Mononuclear cell (primary cell): ENCODE results near the gene SIAH2. TPM values are rescaled to one million over a fixed set of nuclear protein-coding genes. Genes with fewer than 3 reads are reported as not detected.

Experiments
- H3K27me3 ChIP-seq: 2 replicates; pipeline ENCODE4 v1.6.0; 2011; ENCODE audit warnings: low read length, control low read depth; ENCODE audit not compliant: insufficient read depth
- H3K4me1 ChIP-seq: 2 replicates; pipeline ENCODE4 v1.5.1; 2011; ENCODE audit warnings: mild to moderate bottlenecking, low read length, control low read depth; ENCODE audit not compliant: insufficient read depth
- H3K4me3 ChIP-seq: 2 replicates; pipeline ENCODE4 v1.5.1; 2011; ENCODE audit warnings: mild to moderate bottlenecking, low read length, moderate library complexity
- H3K9me3 ChIP-seq: 2 replicates; pipeline ENCODE4 v1.5.1; 2011; ENCODE audit warnings: low read depth, mild to moderate bottlenecking, control low read depth, low read length
- total RNA-seq: library from RNA; depleted of rRNA; stranded (reverse); fragments of >200 nt; gene quantifications from one replicate; pipeline ENCODE4 v1.2.3, GENCODE V29; 2012

Gene SIAH2
- total RNA-seq, 1 donor: 44.0 TPM

DNA sequence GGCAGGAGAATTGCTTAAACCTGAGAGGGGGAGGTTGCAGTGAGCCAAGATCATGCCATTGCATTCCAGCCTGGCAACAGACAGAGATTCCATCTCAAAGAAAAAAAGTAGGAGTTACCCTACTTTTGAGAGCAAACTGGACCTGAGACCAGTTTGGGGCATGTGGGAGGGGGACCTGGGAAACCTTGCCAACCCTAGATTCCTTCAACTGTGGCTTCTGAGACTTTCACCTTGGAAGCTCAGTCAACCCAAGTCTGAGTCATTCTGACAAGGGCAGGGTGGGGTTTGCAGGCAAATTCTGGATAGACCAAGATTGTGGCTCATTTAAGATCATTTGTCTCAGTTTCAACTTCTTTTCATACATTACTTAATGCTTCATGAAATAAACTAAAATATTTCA, 23.8 kb upstream of the SIAH2 start:
- Histone ChIP-seq H3K4me1 (no peaks in the 10 kb centered on the region), H3K27me3 (peaks cover 3% of the 10 kb centered on the region), H3K4me3 (no peak overlapping the region), H3K9me3 (no peaks in the 10 kb centered on the region)

DNA sequence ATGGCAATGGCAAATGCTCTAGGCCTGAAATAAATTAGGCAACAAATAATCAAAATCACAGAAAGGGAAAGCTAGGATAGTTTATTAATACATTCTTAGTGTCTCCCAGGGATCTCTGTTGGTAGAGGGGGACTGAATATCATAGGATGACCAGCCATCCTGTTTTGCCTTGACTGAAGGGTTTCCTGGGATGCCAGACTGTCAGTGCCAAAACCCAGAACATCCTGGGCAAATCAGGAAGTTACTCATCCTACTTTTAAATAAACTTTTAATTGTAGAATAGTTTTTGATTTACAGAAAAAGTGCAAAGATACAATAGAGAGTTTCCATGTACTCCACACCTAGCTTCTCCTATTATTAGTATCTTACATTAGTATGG, 21.8 kb upstream of the SIAH2 start:
- Histone ChIP-seq H3K9me3 (no peaks in the 10 kb centered on the region), H3K27me3 (peaks cover 3% of the 10 kb centered on the region), H3K4me3 (no peak overlapping the region), H3K4me1 (no peaks in the 10 kb centered on the region)

DNA sequence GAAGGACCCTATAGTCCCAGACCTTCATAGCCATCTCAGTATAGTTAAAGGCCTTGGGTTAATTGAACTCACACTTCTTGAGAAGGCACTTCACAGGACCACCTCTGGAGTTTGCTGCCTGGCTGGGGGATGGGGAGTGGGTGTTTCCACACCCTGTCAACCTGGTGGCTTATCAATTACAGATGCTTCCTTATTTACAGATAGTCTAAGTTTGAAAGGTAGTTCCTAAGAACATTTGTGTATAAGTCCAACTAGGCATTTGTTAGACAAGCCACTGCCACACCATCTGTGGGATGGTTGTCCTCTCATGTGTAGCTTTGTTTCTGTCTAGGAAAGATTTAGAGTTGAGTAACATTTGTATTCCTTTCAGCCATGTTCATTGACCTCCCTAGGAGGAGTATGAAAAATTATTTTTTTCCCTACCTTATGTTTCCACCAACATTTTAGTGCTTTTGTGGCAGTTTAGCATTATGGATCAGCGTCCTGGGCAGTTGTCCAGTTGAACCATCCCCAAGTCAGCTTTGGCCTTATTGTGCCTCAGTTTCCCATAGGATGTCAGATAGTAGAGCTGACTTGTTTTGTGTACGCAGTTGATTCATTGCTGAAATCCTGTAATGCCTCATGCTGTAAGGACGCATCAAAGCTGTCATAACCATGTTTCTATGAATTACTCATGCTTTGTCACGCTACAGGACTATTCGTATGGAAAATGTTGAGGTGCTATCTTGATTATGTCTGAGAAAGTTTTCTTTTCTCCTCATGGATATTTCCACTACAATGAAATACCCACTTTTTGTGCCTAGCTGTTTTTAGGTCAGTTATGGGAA, 21.2 kb upstream of the SIAH2 start:
- Histone ChIP-seq H3K9me3 (no peaks in the 10 kb centered on the region), H3K4me3 (no peak overlapping the region), H3K4me1 (no peaks in the 10 kb centered on the region), H3K27me3 (peaks cover 3% of the 10 kb centered on the region)

DNA sequence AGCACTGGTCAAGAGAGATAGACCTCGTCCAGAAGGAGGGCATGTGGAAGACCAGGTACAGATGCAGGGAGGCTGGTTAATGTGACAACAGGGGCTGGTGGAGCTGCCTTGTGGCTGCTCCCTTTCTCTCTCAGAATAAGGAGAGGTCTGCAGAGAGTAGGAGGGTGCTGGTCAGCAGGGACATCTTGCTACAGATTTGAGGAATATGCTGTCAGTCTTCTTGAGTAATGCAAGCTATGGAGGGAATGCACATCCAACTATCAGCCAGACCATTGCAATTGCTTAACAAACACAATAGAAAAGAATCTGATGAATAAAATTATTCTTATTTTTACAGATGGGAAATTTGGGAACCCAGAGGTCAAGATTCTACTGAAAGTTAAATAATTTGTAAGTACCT, 20.3 kb upstream of the SIAH2 start:
- Histone ChIP-seq H3K4me3 (no peak overlapping the region), H3K9me3 (no peaks in the 10 kb centered on the region), H3K4me1 (no peaks in the 10 kb centered on the region), H3K27me3 (no peaks in the 10 kb centered on the region)

DNA sequence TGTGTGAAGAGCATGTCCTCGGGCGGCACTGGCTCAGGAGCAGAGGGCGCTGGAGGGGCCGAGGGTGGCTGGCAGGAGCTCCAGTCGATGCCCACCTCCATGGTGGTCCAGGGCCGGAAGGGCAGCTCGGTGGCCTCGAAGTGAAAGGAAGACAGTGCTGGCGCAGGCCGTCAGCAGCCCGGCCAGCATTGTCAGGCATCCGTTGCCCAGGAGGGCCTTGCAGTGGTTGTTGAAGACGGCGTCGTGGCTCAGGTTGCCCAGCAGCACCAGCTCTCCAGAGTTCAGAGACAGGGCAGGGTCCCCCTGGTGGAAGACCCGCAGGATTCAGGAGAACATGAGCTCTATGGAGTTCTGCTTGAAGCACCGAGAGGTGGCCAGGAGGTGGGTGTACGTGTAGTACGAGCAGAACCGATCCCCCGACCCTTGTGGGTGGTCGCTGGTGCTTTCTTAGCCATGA, 16.5 kb upstream of the SIAH2 start:
- Histone ChIP-seq H3K4me3 (no peak overlapping the region), H3K9me3 (no peaks in the 10 kb centered on the region), H3K27me3 (no peaks in the 10 kb centered on the region), H3K4me1 (no peaks in the 10 kb centered on the region)

DNA sequence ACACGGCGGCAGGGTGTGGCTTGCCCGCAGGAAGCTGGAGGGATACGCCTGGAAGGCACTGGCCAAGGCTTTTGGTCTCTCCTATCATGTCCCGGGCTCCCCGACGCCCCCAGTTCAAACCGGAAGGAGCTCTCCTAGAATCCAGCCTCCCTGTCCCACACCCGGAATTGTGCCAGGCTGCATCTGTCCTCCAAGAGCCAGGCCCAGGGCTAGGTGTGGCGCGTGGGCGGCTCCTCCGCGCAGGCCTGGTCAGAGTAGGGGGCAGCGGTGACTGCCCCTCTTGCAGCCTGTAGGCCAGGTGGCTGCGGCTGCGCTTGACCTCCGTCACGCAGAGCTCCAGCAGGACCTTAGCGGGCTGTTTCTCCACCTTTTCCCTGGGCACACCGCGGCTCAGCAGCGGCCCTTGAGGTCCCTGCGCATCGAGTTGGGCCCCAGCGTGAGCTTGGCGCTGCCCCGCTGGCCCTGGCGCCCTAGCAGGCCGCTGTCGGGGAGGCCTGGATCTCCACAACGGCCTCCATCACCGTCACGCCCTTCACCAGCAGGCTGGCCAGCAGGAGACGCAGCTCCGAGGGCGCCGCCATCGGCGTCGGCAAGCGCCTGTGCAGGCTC, 15.9 kb upstream of the SIAH2 start:
- Histone ChIP-seq H3K27me3 (no peaks in the 10 kb centered on the region), H3K9me3 (no peaks in the 10 kb centered on the region), H3K4me3 (no peak overlapping the region), H3K4me1 (no peaks in the 10 kb centered on the region)

DNA sequence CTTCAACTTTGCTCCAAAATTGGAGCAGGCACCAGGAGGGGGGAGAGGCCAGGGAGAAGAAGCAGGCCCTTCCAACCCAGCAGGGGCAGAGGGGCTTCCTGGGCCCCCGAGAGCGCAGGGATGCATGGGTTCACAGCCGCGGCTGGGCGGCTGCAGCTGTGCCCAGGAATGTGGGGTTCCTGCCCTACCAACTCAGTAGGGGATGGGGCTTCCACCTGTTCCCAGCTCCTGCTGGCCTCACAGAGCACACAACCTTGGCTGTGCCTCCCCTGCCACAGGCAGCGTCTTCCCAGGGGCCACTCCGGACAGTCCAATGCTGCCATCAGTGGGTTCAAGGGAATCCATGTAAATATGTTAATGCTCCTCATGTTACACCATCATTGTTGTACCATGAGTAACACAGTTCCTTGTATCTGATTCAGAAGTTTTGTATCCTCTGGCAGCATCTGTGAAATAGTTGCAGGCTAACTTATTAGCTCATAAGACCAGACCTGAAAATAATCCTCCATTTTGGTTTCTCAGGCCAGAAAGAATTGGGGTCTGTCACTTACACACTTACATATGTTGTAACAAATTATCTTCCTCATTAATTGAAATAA, 12.1 kb upstream of the SIAH2 start:
- no peaks in the 10 kb centered on the region for H3K9me3 ChIP-seq
- H3K4me3 ChIP-seq: no peak overlapping the region
- H3K4me1 ChIP-seq: no peaks in the 10 kb centered on the region
- H3K27me3 ChIP-seq: no peaks in the 10 kb centered on the region

DNA sequence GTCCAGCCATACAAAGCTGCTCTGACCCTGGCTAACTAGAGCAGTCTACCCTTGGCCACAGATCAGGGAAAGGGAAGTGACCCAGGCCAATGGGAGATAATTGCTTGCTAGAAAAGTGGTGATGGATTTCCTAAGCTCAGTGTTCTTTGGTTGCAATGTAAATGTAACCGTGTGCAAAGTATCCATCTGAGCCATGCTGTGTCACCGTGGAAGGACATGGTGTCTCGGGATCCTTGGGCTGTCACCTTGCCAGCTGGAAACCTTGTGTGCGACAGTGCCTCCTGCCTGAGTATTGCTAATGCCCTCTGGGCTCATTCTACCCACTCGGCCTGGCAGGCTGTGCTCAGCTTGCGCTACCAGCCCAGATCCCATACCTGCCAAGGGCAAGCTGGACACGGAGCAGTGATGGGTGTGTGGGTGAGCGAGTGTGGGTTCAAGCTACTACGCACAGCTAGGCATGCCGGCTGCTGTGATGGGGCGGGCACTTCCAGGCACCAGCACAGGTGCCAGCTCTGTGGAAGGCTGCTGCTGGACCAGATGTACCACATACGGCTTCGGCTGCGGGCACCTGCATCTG, 10.7 kb upstream of the SIAH2 start:
- Histone ChIP-seq H3K4me3 (no peak overlapping the region), H3K4me1 (no peaks in the 10 kb centered on the region), H3K9me3 (no peaks in the 10 kb centered on the region), H3K27me3 (no peaks in the 10 kb centered on the region)

DNA sequence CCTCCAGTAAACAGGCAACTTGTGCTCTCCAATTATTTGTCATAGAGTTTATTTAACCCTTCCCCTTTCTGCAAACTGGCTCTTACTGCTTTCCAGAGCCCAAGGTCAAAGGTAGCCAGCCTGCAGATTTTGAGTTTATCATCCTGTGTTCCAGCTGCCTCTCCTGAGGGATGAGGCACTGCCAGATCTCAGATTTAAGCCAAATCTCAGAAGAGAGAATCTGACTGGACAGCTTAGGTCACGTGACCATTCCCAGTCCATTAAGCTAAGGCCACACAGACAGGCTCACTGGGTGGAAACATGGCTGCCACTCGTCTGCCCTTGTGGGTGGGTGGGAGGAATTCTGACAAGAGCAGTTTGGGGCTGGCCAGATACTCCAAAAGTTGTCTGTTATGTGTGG, 8.6 kb upstream of the SIAH2 start:
- Histone ChIP-seq H3K4me3 (no peak overlapping the region), H3K4me1 (no peaks in the 10 kb centered on the region), H3K27me3 (no peaks in the 10 kb centered on the region), H3K9me3 (no peaks in the 10 kb centered on the region)

DNA sequence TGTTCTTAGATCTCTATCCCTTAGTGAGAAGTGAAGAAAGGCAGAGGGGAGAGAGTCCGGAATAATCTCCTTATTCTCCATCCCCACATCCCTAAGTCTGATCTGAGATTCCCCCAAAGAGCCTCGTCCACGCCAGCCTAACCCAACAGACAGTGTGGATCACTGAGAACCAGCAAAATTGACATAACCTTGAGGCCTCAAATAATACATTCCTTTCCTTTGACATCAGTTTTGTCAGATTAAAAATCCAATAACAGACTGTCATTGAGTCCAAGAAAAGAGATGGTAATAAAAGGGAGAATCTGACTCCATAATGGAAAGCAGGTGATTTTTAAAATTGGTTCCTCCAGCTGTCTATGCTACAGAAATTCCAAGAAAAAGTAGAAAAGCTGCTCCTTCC, 7.7 kb upstream of the SIAH2 start:
- H3K9me3 ChIP-seq: no peaks in the 10 kb centered on the region
- H3K4me3 ChIP-seq: no peak overlapping the region
- no peaks in the 10 kb centered on the region for H3K27me3 ChIP-seq
- no peaks in the 10 kb centered on the region for H3K4me1 ChIP-seq

DNA sequence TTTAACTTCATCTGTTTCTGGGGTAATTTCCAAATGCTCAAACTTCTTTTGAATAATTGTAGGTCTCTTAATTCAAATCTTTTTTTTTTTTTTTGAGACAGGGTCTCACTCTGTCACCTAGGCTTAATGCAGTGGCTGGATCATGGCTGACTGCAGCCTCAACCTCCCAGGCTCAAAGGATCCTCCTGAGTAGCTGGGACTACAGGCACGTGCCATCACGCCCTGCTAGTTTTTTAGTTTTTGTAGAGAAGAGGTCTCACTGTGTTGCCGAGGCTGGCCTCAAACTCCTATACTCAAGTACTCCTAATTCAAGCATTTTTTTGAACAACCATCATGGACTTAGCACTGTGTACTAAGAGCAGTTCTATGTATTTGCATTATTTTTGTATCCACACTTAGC, 3.8 kb upstream of the SIAH2 start:
- H3K4me3 ChIP-seq: no peak overlapping the region
- H3K9me3 ChIP-seq: no peaks in the 10 kb centered on the region
- peaks cover 10% of the 10 kb centered on the region for H3K4me1 ChIP-seq
- H3K27me3 ChIP-seq: no peaks in the 10 kb centered on the region

DNA sequence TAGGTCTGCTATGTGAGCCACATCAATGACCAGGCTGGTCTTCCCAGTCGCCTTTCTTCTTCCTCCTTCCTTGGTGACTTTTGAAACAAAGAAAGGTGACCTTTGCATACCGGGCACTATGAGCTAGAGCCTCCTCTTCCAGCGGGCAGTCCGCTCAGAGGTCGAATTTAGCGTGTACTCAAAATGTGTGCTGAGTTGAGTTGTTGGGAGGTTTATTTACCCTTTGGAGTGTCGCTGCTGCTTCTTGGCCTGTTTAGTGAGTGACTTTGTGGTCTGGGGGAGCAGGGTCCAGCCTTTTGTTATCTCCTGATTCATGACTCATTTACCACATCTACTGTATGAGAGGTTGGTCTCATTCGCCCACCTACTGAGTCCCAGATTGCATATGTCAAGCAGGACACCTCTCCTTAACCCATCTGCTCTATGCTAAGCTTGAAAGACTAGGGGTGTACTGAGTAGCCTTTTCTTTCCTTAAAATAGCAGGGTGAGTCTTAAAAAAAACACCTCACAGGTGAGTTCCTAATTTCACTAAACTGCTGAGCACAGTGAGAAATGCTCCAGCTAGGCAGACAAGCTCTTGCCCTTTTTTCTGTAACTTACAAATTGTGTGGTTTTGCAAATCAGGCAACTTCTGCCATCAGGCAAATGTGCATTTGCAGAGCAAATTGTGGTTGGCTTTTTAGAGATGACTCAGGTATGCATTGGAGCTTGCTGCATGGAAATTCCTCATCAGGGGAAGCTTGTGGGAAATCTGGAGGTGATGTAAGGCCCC, 3.2 kb upstream of the SIAH2 start:
- Histone ChIP-seq H3K27me3 (no peaks in the 10 kb centered on the region), H3K9me3 (no peaks in the 10 kb centered on the region), H3K4me1 (peaks cover 16% of the 10 kb centered on the region), H3K4me3 (no peak overlapping the region)

DNA sequence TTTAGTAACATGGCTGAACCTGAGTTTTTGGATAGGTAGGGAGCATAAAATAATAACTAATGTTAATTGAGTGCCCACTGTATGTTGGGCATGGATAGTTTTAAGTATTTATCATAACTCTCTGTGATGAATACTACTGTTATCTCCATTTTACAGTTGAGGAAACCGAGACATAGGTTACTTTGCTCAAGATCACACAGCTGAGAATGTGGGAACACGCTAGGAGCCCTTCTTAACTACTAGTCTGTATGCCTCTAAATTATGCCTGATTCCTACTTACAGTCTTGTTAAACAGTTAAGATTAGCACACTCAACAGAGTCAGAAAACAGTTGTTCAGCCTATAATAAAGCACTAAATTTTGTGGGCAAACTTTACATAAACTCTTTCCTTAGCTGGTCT, 2.0 kb upstream of the SIAH2 start:
- peaks cover 28% of the 10 kb centered on the region for H3K4me1 ChIP-seq
- H3K27me3 ChIP-seq: no peaks in the 10 kb centered on the region
- no peak overlapping the region for H3K4me3 ChIP-seq
- no peaks in the 10 kb centered on the region for H3K9me3 ChIP-seq

DNA sequence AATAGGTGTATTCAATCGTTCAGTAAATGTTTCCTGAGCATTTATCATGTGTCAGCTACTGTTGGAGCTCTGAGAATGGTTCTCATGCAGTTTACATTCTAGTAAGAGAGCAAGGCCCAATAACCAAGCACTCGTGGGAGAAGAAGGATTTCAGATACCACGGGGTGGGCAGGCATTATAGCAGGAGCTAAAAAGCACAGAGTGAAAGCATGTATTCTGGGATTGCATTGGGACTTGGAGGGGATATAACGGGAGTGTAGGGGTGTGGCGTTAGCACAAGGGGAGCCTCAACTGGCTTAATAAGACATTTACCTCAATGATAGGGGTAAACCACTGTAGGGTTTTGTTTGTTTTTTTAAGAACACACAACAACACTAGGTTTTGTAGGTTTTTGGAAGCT, 1.6 kb upstream of the SIAH2 start:
- H3K4me1 ChIP-seq: peaks cover 32% of the 10 kb centered on the region
- H3K9me3 ChIP-seq: no peaks in the 10 kb centered on the region
- no peaks in the 10 kb centered on the region for H3K27me3 ChIP-seq
- no peak overlapping the region for H3K4me3 ChIP-seq
